Measurements from ENCODE around the gene FAM13A. TPM values are rescaled to one million over a fixed set of nuclear protein-coding genes. Genes with fewer than 3 reads are reported as not detected.
"Not testable (repeated sequence)": the region's sequence is repeated elsewhere in the genome, so short reads cannot be mapped to it uniquely, and the experiment has no call there.

Gene FAM13A
- total RNA-seq, 1 donor from 2014 or later, result 18.0 TPM

DNA sequence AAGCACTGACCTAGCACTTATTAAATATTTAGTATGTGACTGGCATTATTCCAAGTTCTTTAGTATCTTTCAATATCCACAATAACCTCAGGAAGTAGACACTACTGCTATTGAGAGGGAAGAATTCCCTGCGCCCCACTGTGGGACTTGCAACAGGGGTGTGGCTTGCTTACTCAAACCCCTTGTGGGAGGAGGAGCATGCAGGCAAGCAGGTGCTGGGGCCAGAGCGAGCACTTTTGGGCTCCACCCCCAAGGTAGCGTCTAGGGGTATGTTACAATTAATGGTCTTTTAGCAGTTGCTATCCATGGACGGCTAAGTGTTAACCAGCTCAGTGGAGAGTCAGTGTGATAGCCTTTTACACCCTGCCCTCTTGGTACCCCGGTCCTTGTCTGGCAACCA, 50.7 kb downstream of the FAM13A start:
- intact Hi-C loops (cut with DNase I), result no loop called here
- no peak for DNase-seq
- ATAC-seq (ENCODE audit: poor library complexity), result no peak

GRCh38 chr4:89005066-89005465, 51.9 kb downstream of the FAM13A start:
- DNase-seq; intact Hi-C loops (cut with DNase I); ATAC-seq (ENCODE audit: poor library complexity): not testable (repeated sequence)

GRCh38 chr4:89001647-89002445, 55.1 kb downstream of the FAM13A start:
- DNase-seq, result no peak
- ATAC-seq (ENCODE audit: poor library complexity), result peak; percentile 48

GRCh38 chr4:89000844-89001360, 56.1 kb downstream of the FAM13A start:
- DNase-seq (no peak), ATAC-seq (ENCODE audit: poor library complexity) (peak; percentile 48)
- intact Hi-C loops (cut with DNase I), result no loop called here

More at GRCh38 chr4:89001647-89002445, 55.1 kb downstream of the FAM13A start:
- intact Hi-C loops (cut with DNase I), result no loop called here

DNA sequence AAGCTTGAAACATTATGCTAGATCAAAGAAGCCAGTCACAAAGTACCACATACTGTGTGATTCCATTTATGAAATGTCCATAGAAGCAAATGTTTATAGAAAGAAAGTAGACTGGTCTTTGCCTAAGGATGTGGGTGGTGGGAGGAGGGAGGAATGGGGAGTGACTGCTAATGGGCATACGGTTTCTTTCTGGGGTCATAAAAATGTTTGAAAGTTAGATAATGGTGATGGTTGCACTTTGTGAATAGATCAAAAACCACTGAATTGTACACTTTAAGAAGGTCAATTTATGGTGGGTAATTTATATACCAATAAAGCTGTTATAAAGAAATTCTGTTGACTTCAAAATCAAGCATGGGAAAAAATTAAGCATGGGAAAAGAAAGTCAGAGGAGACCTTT, 56.6 kb downstream of the FAM13A start:
- no peak for DNase-seq
- ATAC-seq (ENCODE audit: poor library complexity), result no peak
- intact Hi-C loops (cut with DNase I), result no loop called here

- intact Hi-C loops (cut with DNase I), result no loop called here
- no peak for DNase-seq
These were observed 57.5 kb downstream of the FAM13A start for GRCh38 chr4:88999392-88999930.

DNA sequence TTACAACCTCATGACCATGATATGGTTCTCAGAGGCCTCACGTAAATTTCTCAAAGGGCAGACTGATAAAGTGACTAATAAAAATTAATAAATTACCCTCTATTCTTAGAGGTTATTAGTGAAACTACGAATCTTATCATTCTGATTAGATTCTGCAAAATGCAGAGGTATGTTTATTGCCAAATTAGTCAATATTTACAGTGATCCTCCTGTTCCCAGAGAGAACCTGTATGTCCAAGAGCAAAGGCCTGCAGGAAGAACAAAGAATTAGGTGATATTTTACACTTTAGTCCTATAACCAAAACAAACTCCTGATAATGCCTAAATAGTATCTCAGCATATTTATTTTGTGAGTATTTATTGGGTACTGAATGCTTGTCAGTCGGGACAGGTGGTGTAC, 58.1 kb downstream of the FAM13A start:
- DNase-seq (no peak), ATAC-seq (ENCODE audit: poor library complexity) (no peak)
- intact Hi-C loops (cut with DNase I), result no loop called here

More at GRCh38 chr4:88999392-88999930, 57.5 kb downstream of the FAM13A start:
- ATAC-seq (ENCODE audit: poor library complexity), result no peak

- intact Hi-C loops (cut with DNase I), result no loop called here
- no peak for ATAC-seq (ENCODE audit: poor library complexity)
These were observed 59.0 kb downstream of the FAM13A start for GRCh38 chr4:88998001-88998400.

GRCh38 chr4:88995874-88996273, 61.1 kb downstream of the FAM13A start:
- intact Hi-C loops (cut with DNase I), result no loop called here
- DNase-seq, result no peak
- ATAC-seq (ENCODE audit: poor library complexity), result no peak

More at GRCh38 chr4:88998001-88998400, 59.0 kb downstream of the FAM13A start:
- DNase-seq, result no peak

DNA sequence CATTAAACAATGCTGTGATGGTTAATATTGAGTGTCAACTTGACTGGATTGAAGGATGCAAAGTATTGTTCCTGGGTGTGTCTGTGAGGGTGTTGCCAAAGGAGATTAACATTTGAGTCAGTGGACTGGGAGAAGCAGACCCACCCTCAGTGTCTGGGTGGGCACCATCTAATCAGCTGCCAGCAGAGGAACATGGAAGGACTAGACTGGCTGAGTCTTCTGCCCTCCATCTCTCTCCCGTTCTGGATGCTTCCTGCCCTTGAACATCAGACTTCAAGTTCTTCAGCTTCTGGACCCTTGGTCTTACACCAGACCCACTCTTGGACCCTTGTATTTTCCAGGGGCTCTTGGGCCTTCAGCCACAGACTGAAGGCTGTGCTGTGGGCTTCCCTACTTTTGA, 61.7 kb downstream of the FAM13A start:
- intact Hi-C loops (cut with DNase I); DNase-seq; ATAC-seq (ENCODE audit: poor library complexity): not testable (repeated sequence)

- ATAC-seq (ENCODE audit: poor library complexity) (no peak), DNase-seq (no peak)
- intact Hi-C loops (cut with DNase I), result no loop called here
These were observed 63.7 kb downstream of the FAM13A start for GRCh38 chr4:88993246-88993645.

GRCh38 chr4:88991746-88992145, 65.2 kb downstream of the FAM13A start:
- ATAC-seq (ENCODE audit: poor library complexity) (no peak), DNase-seq (no peak)
- intact Hi-C loops (cut with DNase I), result no loop called here

- no peak for DNase-seq
- intact Hi-C loops (cut with DNase I), result no loop called here
- ATAC-seq (ENCODE audit: poor library complexity), result peak; percentile 89
These were observed 67.0 kb downstream of the FAM13A start for GRCh38 chr4:88989990-88990389.

GRCh38 chr4:88985088-88985773, 71.8 kb downstream of the FAM13A start:
- intact Hi-C loops (cut with DNase I), result no loop called here

GRCh38 chr4:88982757-88983156, 74.2 kb downstream of the FAM13A start:
- DNase-seq (no peak), ATAC-seq (ENCODE audit: poor library complexity) (no peak)
- intact Hi-C loops (cut with DNase I), result no loop called here

More at GRCh38 chr4:88985088-88985773, 71.8 kb downstream of the FAM13A start:
- ATAC-seq (ENCODE audit: poor library complexity) (peak; percentile 78), DNase-seq (no peak)

- intact Hi-C loops (cut with DNase I), result no loop called here
- no peak for ATAC-seq (ENCODE audit: poor library complexity)
- DNase-seq, result no peak
These were observed 75.0 kb downstream of the FAM13A start for GRCh38 chr4:88981993-88982392.

DNA sequence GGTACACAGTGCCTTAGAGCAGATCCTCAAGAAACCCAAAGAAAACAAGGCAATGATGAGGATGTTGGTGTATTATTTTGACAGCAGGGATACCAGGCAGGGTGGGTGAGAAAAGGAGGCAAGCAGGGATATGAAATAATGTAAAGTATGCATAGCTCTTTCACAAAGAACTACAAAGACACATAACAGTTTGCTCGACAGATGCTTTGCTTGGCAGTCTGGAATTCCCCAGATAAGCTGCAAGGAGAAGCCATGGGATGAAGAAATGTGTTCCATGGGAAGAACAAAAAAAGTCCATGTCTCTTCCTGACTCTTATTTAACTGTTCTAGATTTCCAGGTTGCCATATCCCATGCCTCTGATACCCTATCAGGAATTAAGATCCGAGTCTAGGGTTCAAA, 75.4 kb downstream of the FAM13A start:
- intact Hi-C loops (cut with DNase I), result no loop called here
- DNase-seq, result no peak
- no peak for ATAC-seq (ENCODE audit: poor library complexity)

- intact Hi-C loops (cut with DNase I), result no loop called here
- DNase-seq, result no peak
- ATAC-seq (ENCODE audit: poor library complexity), result no peak
These were observed 77.7 kb downstream of the FAM13A start for GRCh38 chr4:88979276-88979675.

- intact Hi-C loops (cut with DNase I), result no loop called here
- ATAC-seq (ENCODE audit: poor library complexity) (no peak), DNase-seq (no peak)
These were observed 80.3 kb downstream of the FAM13A start for GRCh38 chr4:88976775-88977035.
